NCI-H1105 treated with DMSO at 0.1 percent for 48 hours (cell line): Measurements from ENCODE around the gene PPP1R14B.

ENCODE experiments used
- DNase-seq: peaks from one replicate; lab custom pipeline; 2025; lab: John Stamatoyannopoulos, UW

The PPP1R14B gene

GRCh38 chr11:64245401-64245796 lies 1.3 kb downstream of the PPP1R14B start:
- no peak for DNase-seq

GRCh38 chr11:64244966-64245365 lies 1.8 kb downstream of the PPP1R14B start:
- no peak for DNase-seq

GRCh38 chr11:64244107-64244506 lies 2.6 kb downstream of the PPP1R14B start:
- no peak for DNase-seq

GRCh38 chr11:64243236-64243854 lies 3.4 kb downstream of the PPP1R14B start:
- DNase-seq = no peak

- DNase-seq = no peak
Observed at GRCh38 chr11:64241491-64242374, 5.0 kb downstream of the PPP1R14B start.

GRCh38 chr11:64241241-64241490 lies 5.6 kb downstream of the PPP1R14B start:
- peak; percentile 95 for DNase-seq

- peak; percentile 93 for DNase-seq
Observed at GRCh38 chr11:64240435-64241240, 6.1 kb downstream of the PPP1R14B start, which contains the start of gene FKBP2. FKBP2 (plus strand) TSS chr11:64241095; CDS start chr11:64242388, 1,293 bp downstream.

- no peak for DNase-seq
Observed at GRCh38 chr11:64239662-64240434, 6.9 kb downstream of the PPP1R14B start.

- no peak for DNase-seq
Observed at GRCh38 chr11:64238999-64239398, 7.7 kb downstream of the PPP1R14B start.

- DNase-seq = no peak
Observed at GRCh38 chr11:64238076-64238475, 8.7 kb downstream of the PPP1R14B start.

GRCh38 chr11:64237484-64237951 lies 9.2 kb downstream of the PPP1R14B start:
- DNase-seq = peak; percentile 96

- no peak for DNase-seq
Observed at GRCh38 chr11:64235437-64236161, 11.1 kb downstream of the PPP1R14B start.

- peak; percentile 40 for DNase-seq
Observed at GRCh38 chr11:64234647-64235379, 11.9 kb downstream of the PPP1R14B start.

GRCh38 chr11:64233913-64234586 lies 12.7 kb downstream of the PPP1R14B start, which contains the start of gene VEGFB:
VEGFB (plus strand) TSS chr11:64234584; CDS start chr11:64234834, 250 bp downstream.
- DNase-seq = peak; percentile 56

- no peak for DNase-seq
Observed at GRCh38 chr11:64232967-64233315, 13.8 kb downstream of the PPP1R14B start.

- DNase-seq = no peak
Observed at GRCh38 chr11:64232182-64232966, 14.4 kb downstream of the PPP1R14B start.

- DNase-seq = no peak
Observed at GRCh38 chr11:64231546-64231945, 15.2 kb downstream of the PPP1R14B start.

GRCh38 chr11:64230985-64231365 lies 15.8 kb downstream of the PPP1R14B start:
- no peak for DNase-seq
